Lower leg skin (tissue), 4 donors: ENCODE results near the gene RPS15. TPM values are rescaled to one million over a fixed set of nuclear protein-coding genes. Genes with fewer than 3 reads are reported as not detected.

Experiments used
- DNase-seq, 2 donors: peaks; one replicate each; pipeline ENCODE4 v3.0.0-alpha.2; 2019; ENCODE audit warnings: low spot score in 2 of 2
- H3K4me3 ChIP-seq: fragments of 200-600 bp; sonication (generic); 2 replicates; pipeline ENCODE4 v1.5.1; 2017; ENCODE audit warnings: mild to moderate bottlenecking, low read depth; ENCODE audit not compliant: poor library complexity, severe bottlenecking
- POLR2A ChIP-seq, 2 donors: fragments of 450-650 bp; IDR thresholded peaks; one replicate each; pipeline ENCODE4 v1.6.1; 2016 to 2017; ENCODE audit warnings: antibody characterized with exemption in 2 of 2, mild to moderate bottlenecking in 1 of 2, moderate library complexity in 1 of 2
- WGBS, 2 donors: methylation state at CpG; one replicate each; pipeline ENCODE4 v1.1.5; 2018; 5-methylcytosine and 5-hydroxymethylcytosine counted together
- intact Hi-C: fragments of 100-400 bp; cut with DNase I; formaldehyde crosslinking; loops from one replicate; pipeline ENCODE4 v1.15.0; 2023; ENCODE audit warnings: low total_unique reads
- total RNA-seq, 4 donors: library from RNA; depleted of rRNA; stranded (reverse); fragments of >200 nt; gene quantifications; one replicate each; pipeline ENCODE4 v1.1.0, GENCODE V29; 2016
- TF ChIP-seq, protein P1 (sequence below), 3 donors: fragments of 450-650 bp; IDR thresholded peaks; one replicate each; pipeline ENCODE4 v1.5.1; 2016; ENCODE audit warnings: antibody characterized with exemption in 3 of 3, mild to moderate bottlenecking in 3 of 3, moderate library complexity in 2 of 3

RPS15 gene
- total RNA-seq, 4 donors from 2014 or later, result 2,226 to 7,190 (median 4,396) TPM

- H3K4me3 ChIP-seq, result no peak overlapping the region
- intact Hi-C loops, result no loop called here
- 83 to 92% methylated on average over 9 of the region's 9 CpGs for WGBS, 2 donors
- no peak for TF ChIP-seq POLR2A (IDR thresholded peaks at IDR 0.05)
- TF ChIP-seq, protein P1, sequence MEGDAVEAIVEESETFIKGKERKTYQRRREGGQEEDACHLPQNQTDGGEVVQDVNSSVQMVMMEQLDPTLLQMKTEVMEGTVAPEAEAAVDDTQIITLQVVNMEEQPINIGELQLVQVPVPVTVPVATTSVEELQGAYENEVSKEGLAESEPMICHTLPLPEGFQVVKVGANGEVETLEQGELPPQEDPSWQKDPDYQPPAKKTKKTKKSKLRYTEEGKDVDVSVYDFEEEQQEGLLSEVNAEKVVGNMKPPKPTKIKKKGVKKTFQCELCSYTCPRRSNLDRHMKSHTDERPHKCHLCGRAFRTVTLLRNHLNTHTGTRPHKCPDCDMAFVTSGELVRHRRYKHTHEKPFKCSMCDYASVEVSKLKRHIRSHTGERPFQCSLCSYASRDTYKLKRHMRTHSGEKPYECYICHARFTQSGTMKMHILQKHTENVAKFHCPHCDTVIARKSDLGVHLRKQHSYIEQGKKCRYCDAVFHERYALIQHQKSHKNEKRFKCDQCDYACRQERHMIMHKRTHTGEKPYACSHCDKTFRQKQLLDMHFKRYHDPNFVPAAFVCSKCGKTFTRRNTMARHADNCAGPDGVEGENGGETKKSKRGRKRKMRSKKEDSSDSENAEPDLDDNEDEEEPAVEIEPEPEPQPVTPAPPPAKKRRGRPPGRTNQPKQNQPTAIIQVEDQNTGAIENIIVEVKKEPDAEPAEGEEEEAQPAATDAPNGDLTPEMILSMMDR (IDR thresholded peaks at IDR 0.05), result no peak
- no peak for DNase-seq
Observed at GRCh38 chr19:1441022-1441426, 2.8 kb downstream of the RPS15 start.

DNA sequence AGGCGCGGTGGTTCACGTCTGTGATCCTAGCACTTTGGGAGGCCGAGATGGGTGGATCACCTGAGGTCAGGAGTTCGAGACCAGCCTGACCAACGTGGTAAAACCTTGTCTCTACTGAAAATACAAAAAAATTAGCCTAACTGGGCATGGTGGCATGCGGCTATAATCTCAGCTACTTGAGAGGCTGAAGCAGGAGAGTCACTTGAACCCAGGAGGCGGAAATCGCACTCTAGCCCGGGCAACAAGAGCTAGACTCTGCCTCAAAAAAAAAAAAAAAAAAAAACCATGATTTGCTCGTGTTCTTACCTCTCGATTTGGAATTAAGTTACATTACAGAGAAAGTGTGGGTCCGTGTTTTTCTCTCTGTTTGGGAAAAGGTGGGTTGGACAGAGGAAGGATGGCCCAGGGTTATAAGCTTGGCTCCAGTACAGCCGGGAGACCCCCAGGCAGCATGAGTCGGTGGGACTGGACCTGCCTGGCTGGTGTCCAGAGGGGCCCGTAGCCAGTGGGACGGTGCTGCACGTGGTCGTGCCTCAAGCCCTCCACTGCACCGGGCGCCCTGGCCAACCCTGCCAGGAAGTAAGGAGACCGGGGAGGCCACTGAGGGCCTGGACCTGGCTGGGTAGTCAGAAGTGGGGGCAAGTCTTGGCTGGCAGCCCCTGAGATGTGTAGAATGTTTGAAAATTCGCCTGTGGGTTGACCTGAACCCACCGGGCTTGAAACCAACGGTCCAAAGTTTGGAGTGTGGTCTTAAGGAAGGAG lies 3.7 kb downstream of the RPS15 start:
- no peak for DNase-seq
- intact Hi-C loops, result no loop called here
- no peak for TF ChIP-seq POLR2A (IDR thresholded peaks at IDR 0.05)
- TF ChIP-seq, protein P1 (IDR thresholded peaks at IDR 0.05), result no peak
- H3K4me3 ChIP-seq, result no peak overlapping the region
- 85 to 88% methylated on average over 24 to 25 of the region's 25 CpGs for WGBS, 2 donors

- TF ChIP-seq POLR2A (IDR thresholded peaks at IDR 0.05), result no peak
- TF ChIP-seq, protein P1 (IDR thresholded peaks at IDR 0.05), result no peak
- DNase-seq, result peak in 1 of 2 donors; percentile 94
- 2 to 4% methylated on average over 31 to 61 of the region's 70 CpGs for WGBS, 2 donors
Observed at GRCh38 chr19:1445185-1445931, 7.2 kb downstream of the RPS15 start.

DNA sequence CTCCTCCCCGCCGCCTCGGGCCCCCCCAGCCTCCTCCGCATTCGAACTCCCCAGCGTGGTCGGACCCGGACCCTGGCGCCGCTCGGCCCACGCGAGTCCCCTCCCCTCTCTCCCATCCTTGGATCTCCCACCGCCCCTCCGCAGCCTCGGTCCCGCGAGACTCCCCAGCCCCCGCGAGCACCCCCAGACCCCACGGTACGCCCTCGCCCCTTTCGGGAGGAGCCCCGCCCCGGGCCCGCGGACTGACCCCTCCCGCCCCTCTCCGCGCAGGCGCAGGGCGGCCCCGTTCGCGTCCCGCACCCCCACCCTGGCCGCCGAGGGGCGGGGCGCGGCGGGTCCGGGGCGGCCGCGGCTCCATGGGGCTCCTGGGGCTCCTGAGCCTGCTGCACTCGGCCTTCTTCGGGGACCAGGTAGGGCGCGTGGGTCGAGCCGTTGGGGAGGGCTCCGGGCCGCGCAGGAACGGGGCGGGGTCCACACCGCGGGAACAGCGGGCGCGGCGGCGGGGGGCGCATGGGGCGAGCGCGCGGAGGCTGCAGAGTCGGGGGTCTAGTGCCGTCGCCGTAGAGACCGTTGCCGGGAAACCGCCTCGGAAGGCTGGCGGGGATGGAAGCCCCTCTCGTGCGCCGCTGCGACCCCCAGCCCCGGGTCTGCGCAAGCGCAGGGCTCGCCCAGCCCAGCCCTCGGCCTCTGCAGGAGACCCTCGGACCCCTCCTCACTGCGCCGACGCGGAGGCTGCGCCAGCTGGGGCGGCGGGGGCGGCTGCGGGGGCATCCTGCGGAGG lies 7.9 kb downstream of the RPS15 start:
- no peak for TF ChIP-seq POLR2A (IDR thresholded peaks at IDR 0.05)
- no peak overlapping the region for H3K4me3 ChIP-seq
- 2% methylated on average over 32 to 41 of the region's 99 CpGs for WGBS, 2 donors
- no peak for DNase-seq
- intact Hi-C loops, result loop anchor here (5.0 kb wide), 1 partner anchor 169 kb away; the partner anchor contains the start of gene FAM174C

More at GRCh38 chr19:1445185-1445931, 7.2 kb downstream of the RPS15 start:
- intact Hi-C loops, result loop anchor here (5.0 kb wide), 1 partner anchor 168 kb away; the partner anchor contains the start of gene FAM174C
- H3K4me3 ChIP-seq, result no peak overlapping the region

DNA sequence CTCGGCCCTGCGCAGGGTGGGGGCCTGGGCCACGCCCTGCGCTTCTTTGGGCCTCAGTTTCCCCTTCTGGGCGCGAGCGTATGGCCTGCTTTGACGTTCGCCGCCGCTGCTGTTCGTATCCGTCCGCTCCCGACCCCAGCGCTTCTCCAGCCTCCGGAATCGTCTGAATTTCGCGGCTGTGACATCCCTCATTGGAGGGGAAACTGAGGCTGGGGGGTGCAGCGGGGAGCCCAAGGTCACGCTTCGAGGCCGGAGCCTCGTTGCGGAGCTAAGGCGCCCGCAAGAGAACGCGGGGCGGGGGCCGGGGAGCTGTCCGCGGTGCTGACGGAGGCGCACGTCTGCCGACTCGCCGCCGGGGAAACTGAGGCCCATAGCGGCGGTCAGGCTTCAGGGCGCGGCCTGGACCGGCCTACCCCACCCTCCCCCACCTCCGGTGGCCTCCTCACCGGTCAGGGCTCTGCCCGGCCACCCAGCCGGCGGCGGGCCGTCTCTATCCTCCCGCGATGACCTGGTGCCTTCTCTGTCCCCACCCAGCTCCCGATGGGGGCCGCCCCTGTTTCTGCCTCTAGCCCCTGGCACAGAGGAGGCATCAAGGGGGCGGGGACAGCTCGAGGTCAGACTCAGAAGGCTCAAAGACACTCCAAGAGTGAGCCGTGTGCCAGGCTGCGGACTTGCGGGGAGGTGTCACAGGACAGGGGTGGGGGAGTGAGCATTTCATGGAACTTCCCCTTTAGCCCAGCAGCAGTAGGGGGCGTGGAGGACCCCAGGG lies 8.7 kb downstream of the RPS15 start:
- H3K4me3 ChIP-seq, result no peak overlapping the region
- WGBS, 2 donors, result 4 to 5% methylated on average over 22 to 59 of the region's 63 CpGs
- TF ChIP-seq POLR2A (IDR thresholded peaks at IDR 0.05), result no peak
- TF ChIP-seq, protein P1 (IDR thresholded peaks at IDR 0.05), result no peak
- DNase-seq, result no peak
- intact Hi-C loops, result loop anchor here (5.0 kb wide), 1 partner anchor 170 kb away; the partner anchor contains the start of gene FAM174C
